HT-29 (cell line): ENCODE results near the gene ACRBP. TPM values are rescaled to one million over a fixed set of nuclear protein-coding genes. Genes with fewer than 3 reads are reported as not detected.

Experiments used
- DNase-seq: peaks from one replicate; pipeline ENCODE4 v3.0.0-alpha.2; 2015; ENCODE audit warnings: low spot score
- total RNA-seq: library from RNA; depleted of rRNA; stranded (reverse); fragments of >200 nt; shearing (Covaris generic); gene quantifications from 2 replicates; pipeline ENCODE4 v1.2.3, GENCODE V29; 2014; rRNA removed

ACRBP gene
- total RNA-seq, result 0.31 TPM in 1 of 2 replicates, not detected in the other

DNA sequence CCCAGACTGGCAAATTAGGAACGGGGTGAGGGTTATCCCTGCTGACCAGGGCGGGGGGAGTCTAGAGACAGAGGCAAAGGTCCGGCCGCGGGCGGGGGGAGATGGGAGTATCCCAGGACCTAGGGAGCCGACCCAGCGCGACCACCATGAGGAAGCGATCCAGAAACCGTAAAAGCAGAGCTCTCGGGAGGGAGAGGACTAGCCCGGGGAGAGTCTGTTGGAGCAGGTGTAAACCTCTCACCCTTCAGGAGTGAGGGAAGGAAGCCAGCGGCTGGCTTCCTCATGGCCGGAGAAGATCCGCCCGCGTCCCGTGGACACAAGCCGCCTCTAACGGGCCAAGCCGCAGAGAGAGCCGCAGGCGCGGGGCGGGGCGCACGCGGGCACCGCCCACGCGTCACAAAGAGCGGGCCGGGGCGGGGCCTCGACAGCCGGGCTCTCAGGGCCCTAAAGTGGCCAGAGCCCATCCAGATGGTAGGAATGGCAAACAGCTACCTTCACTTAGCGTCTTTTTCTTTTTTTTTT is at the start of gene ACRBP:
ACRBP (minus strand) TSS at position 350 of the 522 bp plus-strand sequence; CDS start at position 284, 66 bp downstream.
- DNase-seq, result peak; percentile 58

DNA sequence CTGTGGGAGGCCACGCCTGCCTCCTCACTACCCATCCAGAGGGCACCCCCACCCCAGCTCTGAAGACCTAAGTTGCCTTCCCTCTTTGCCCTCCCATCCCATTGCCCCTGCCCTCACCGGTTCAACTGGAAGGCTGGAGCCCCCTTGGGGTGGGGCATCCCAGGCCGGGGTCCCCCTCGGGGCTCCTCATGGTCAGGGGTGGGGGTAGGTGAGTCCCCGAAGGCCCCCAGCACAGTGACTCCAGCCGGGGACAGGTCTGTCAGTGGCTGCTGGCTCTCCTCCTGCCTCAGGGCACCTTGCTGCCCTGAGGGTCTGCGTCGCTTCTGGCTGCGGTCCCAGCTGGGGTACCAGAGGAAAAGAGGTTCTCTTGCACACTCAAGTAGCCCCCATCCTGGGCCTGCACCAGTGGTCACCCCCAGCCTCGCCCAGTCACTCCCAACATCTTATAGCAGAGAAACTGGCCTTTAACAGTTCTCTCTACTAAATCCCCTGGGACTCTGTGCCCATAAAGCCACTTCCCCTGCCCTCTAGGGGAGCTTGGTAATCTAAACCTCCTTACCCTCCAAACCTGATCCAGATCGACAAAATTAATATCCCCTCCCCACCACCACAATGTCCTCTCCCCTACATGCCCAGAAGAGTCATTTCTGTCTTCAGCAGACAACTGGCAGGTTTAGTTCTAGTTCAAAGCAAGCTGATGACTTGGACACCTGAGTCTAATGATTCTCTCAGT is 48.2 kb upstream of the ACRBP start:
- DNase-seq, result no peak

DNA sequence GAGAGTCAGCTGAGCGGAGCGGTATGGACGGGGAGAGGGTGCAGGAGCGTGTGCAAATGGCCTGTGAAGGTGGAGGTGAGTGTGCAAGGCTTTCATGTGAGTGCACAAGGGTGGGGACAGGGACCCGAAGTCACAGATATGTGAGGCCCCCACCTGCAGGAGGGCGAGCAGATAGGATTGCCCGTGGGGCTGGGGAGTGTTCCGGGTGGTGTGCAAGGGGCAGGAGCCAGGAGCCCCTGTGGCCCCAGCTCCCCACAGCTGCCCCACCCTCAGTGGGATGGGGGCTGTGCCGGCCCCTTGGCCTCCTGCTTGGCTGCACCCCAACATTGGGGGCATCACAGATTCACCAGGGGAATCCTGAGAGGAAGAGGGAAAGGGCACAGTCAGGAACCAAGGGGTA is 47.5 kb upstream of the ACRBP start:
- no peak for DNase-seq

DNA sequence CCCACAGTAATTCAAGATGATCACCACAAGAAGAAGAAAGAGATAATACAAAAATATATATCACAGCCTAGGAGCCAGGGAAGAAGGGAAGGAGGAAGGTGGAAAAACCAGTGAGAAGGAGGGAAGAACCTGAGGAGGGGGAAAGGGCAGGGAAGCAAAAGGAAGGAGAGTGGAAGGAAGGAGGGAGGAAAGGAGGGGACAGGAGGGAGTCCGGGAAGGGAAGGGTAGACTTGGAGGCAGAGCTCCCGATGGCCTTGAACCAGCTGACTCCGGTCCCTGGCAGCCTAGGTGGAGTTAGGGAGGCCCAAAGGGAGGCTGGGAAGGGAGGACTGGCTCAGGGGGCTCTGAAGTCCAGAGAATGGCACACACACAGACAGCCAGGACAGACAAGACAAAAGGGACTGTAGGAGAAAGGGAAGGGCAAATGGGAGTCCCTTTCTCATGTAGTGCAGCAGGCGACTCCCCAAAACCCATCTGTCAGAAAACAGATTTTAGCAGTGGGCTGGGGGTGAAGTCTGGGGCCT is 46.7 kb upstream of the ACRBP start:
- DNase-seq, result no peak

DNA sequence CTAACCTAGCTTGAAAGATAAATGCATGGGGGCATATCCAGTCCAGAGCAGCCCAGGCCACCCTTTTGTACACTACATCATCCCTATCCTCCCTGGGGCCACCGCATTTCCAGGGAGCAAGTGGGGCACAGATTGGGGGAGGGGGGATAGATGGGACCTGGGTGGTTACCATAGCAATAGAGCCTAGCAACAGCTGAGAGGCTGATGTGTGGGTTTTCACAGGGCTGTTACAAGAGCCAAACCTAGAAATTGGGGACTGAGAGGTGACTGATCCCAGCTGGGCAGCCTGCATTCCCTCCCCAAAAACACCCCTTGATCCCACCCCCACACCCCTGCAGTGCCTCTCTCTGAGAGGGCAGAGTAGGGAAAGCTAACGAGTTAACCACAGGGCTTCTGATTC is 45.7 kb upstream of the ACRBP start:
- DNase-seq, result no peak

DNA sequence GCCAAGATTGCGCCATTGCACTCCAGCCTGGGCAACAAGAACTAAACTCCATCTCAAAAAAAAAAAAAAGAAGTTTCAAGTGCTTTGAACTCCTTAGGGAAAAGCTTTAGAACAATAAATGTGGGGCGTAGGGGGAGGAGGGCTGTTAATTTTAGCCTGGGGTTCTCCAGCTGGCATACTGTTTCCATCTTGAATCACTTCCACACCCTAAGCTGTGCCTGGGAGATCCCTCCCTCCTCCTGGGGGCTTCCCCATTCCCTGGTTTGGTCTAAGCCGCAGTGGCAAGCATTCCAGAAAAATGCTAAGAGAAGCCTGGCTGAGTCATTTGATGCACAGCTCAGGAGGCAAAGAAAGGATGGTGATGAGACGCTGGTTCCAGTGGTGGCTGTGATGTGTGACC is 44.2 kb upstream of the ACRBP start:
- DNase-seq, result no peak

DNA sequence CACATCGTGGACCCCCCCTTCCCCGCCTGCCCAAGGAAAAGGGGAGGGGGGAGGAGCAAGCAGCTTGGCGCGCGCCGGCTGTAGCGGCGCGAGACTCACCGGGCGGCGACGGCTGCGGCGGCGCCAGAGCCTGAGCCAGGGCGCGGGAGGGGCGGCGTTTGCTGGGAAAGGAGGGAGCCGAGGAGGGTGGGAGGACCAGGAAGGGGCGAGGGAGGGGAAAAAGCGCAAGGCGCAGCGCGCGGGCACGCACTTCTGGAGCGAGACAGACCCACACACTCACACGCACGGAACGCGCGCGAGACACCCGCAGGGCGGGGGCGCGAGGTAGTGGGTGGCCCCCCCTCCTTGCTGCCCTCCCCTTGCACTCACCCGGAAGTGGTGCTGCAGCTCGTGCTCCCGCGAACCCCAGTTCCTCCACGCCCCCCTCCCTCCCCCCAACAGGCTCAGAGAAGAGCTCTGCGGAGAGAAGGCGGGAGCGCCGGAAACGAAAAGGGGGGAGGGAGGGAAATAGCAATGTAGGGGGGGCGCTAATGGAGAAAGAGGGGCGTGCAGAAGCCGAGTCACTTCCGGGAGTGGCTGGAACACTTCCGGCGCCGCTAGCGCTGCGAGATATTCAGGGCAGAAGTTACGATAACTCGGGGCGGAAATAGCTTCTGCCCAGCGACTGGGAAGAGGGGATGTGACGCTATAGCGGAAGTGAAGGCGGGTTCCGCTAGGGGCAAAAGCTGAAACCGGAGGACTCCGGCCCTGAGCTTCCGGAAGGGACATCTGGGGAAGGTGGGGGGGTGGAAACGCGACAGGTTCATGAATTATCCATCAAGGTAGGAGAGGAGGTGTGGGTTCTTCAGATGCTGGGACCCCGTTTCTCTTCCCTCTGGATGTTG is 42.0 kb upstream of the ACRBP start, which contains the start of gene ZNF384:
ZNF384 (minus strand) TSS at position 377 of the 884 bp plus-strand sequence. CDS start 9,855 bp downstream, outside the sequence.
- peak; percentile 98 for DNase-seq

DNA sequence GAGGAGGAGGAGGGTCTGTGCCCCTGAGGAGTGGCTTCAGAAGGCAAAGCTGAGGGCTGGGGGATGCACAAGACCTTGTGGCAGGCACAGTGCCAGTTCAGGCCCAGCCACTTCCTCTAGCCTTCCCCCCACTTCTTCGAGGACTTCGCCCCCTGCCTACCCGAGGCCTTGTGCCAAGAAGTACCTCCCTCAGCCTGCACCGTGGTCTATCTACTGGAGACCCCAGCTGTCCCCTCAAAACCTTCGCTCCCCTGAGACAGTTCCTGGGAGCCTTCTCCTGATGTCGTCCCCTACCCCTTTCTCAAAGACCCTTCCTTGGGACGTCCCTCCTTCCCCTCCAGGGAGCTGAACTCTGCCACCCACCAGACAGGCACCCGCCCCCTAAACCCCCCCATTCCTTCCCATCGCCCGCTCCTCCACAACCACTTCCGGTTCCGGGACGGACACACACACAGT is 41.3 kb upstream of the ACRBP start:
- DNase-seq, result peak; percentile 61

DNA sequence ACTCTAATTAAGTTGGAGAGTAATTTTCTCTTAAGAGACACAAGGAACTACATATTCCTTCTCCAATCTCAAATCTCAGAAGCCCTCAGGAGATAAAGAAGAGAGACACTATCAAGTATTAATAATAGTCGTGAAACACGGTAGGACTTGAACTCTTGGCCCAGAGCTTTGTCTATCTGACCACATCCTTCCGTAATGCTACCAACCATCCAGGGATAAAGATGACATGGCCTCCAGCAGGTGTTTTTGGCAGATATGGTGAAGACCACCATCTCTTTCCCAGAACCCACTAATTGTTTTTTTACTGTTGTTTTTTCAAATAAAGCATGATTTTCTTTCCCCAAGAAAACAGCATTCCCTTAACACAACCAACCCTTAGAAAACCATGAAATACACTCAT is 38.6 kb upstream of the ACRBP start:
- DNase-seq, result no peak

DNA sequence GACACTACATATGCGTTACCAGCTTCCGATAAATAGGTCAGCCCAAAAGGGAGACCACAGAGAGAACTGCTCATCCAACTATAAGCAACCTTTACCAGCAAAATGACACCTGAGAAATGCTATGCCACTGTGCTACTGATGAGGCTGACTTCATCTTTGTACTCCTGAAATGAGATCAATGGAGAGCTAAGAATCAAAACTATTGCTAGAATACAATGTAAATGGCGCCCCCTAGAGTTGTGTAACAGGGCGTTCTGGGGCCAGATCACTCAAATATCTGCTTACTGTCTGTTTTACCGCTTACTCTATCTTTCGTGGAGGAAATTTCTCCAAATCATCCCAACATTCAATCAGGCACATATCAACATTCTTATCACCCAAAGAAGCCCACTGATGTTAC is 37.4 kb upstream of the ACRBP start:
- DNase-seq, result peak; percentile 27

DNA sequence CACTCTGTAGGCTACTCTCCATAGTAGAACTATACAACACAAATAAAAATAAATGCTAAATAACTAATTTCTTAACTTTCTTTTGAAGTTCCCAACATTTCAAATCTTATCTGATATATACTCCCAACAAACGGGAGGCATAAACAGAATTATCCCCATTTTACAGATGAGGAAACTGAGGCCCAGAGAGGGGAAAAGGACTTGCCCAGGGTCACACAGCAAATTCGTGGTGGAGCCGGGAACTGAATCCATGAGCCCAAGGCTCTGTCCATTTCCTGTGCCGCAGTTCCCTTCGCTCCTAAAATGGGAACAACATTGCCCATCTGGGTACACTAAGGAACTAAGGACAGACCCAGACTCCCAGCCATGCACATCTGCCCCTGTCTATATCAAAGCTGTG is 29.7 kb upstream of the ACRBP start:
- DNase-seq, result no peak

DNA sequence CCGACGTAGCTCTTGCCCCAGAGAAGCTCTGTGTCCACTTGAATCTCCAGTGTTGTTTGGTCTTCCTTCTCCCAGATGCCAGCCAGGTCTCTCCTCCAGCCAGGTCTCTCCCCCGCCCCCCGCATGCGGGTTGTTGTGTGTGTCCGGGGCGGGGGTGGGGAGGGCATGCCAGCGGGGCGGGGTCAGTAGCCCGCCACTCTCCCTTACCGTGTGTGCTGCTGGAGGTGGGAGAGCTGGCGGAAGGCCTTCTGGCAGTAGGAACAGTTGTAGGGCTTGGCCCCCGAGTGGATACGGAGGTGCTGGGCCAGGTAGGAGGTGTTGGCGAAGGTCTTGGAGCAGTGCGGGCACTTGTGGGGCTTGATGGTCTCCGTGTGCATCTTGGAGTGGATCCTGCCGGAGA is 24.9 kb upstream of the ACRBP start:
- no peak for DNase-seq

DNA sequence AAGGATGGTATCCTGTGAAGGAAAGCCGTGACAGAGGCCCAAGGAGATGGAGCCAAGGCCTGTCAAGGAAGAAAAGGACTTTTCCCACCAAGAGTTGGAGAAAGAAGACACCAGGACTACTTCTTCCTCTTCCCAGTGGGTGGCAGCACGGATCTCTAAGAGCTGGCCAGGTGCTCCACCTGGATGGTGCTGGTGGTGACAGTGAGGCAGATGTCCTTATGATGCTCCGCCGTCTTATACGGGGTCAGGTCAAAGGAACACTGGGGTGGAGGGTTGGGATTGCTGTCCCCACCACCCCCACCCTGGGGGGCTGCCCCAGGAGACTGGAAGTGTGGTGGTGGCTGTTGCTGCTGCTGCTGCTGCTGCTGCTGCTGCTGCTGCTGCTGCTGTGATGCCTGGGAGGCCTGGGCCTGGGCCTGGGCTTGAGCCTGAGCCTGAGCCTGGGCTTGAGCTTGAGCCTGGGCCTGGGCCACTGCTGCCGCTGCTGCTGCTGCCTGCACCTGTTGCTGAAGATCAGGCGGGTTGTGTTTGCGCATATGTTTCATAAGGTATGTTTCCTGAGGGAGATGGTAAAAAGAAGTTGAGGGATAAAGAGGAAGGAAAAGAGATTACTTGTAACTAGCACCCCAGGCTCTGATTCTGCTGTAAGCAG is 20.5 kb upstream of the ACRBP start:
- DNase-seq, result peak; percentile 52

DNA sequence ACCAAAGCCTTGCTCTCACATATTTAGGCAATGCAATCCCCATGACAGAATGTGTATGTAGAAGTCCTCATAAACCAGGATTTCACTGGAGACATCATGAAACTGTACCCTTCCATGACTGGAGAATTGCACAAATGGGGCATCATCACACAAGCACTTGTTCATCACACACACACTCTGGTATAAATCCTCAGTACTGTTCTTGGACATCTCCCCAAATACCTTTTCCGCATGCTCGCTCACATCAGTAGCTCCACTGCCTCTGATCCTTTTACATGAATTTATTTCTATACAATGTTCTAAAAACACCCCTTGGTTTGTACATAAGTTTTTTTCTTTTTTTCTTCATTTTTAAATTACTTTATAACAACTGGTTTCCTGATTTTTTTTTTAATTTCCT is 19.0 kb upstream of the ACRBP start:
- no peak for DNase-seq

DNA sequence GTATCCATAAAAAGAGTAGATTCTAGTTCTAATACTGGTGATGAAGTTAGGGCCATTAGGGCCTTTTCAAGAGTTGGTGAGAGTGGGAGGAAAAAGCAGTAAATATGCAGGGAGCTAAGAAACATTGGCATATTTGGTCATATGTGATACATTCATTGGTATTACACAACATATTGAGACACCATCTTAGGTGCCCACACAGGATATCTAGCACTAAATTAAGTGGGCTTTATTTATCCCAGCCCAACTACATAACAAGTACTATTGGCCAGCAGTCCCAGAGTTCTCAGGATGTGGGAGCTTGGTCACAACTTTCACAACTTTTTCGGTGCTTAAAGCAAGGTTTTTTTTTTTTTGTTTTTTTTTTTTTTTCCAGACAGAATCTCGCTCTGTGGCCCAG is 17.7 kb upstream of the ACRBP start:
- DNase-seq, result no peak

DNA sequence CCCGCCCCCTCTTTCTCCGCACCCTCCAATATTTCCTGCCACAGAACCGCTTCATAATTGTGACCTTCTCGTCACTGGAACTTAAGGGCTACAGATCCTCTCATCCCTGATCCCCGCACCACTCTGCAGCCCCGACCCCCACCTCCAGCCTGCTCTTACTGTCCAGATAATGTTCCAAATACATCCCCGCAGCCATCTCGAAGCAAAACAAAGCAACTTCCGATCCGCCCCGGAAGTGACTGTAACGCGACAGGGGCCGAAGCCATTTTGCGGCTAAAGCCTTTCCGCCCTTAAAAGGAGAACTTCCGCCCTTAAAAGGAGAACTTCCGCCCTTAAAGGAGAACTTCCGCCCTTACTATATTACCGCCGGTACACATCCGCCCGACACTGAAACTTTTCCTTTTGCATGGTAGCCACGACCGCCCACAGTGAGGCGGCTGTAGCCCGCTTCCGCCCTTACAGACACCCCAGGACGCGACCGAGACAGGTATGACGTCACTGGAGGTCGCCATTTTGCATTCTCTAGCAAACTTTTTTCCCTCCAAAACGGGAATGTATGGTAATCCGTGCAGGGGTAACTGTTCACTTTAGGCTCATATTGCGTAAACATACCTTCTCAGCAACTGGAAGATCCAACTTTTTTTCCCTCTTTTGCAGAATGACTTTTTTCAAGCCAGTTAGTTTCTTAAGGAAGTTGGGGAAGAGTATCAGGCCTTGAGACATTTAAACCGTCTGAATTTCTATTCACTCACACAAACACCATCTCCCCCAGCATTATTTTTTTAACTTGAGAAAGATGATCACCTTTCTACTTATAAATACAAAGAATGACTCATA is 15.9 kb upstream of the ACRBP start, which contains the start of gene ING4:
ING4 (minus strand) TSS at position 214 of the 837 bp plus-strand sequence; CDS start at position 196, 18 bp downstream.
- DNase-seq, result peak; percentile 99

DNA sequence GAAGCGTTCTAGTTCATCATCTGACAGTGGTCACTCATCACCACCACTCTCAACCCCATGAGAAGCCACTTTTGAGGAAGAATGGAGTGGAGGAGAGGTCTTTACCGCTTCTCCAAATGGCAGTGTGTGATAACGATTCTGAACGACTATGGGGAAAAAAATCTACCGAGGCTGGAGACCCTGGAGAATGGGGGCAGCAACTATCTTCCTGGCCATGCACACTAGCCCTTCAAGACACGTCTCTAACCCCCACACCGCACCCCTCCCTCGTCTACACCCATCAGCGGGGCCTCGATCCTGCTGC is 15.3 kb upstream of the ACRBP start:
- DNase-seq, result no peak

DNA sequence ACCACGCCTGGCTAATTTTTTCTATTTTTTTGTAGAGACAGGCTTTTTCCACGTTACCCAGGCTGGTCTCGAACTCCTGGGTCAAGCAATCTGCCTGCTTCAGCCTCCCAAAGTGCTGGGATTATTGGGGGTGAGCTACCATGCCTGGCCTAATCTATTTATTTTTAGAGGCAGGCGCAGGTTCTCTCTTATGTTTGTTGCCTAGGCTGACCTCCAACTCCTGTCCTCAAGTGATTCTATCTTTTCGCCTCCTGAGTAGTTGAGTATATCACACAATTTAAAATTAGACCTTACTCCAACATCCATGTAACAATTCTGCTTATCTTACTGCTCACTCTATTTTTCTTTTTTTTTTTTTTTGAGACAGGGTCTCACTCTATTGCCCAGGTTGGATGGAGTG is 6.8 kb upstream of the ACRBP start:
- no peak for DNase-seq

DNA sequence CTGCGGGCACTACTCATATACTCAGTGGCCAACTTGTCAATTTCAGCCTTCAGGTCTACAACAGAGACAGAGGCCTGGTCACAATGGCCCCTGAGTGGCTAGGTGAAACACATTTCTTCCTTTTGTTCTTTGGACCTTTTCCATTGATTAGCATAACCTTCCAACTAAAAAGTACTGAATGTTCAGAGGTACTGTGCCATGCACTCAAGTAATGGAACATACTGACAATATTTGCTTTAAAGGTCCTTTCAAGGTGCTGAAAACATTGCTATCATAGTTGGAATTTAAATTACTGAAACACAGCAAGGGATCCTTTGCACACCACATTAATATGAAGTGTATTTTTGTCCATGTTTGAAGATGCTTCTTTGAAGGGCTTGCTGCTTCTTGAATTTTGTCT is 6.1 kb upstream of the ACRBP start:
- DNase-seq, result no peak

DNA sequence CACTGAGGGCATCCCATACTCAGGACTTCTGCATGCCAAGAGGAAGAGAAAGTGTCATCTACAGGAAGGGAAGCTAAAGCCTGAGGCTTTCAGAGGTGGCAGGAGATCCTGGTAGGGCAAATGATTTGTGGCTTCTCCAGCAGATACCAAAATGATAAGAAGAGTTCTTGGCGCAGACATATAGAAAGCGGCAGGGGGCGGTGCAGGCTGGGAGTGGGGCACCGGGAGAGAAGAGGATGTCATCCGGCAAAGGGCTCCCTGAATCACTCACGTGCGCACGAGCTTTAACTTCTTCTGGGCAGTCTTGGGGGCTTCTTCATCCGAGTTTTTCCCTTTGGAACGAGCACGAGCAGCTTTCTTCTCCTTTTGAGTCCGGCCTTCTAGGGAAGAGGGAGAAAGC is 5.2 kb upstream of the ACRBP start:
- no peak for DNase-seq

DNA sequence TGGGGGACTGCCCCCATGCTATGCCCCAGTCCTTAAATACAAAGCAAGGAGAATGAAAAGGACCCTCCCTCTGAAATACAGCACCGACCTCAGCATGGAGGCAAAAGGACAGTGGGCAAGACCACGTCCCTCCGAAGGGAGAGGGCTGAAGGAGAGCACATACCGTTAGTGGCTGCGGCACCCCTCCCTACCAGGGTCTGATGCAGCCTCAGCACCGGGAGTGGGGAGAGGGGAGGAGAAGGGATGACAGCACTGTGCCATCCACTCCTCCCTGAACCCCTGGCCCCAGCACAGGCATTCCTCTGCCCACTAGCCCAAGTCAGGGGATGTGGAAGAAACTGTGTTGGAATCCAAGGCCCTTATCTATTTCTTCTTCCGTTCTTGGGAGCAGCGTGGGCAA is 3.6 kb upstream of the ACRBP start:
- no peak for DNase-seq
